ENCODE measurements around the gene FAM135A. TPM values are rescaled to one million over a fixed set of nuclear protein-coding genes. Genes with fewer than 3 reads are reported as not detected.

FAM135A gene
- total and polyA plus RNA-seq, 2 of the 13 experiments (the other 11 are each of a cell fraction or from before 2014, with no cell fraction given): 26.9 to 31.5 TPM

GRCh38 chr6:70566751-70567382 is 153.6 kb downstream of the FAM135A start, which contains the start of gene SDHAF4 (continued):
- peak; percentile 53 for TF ChIP-seq NKX3-1 (CRISPR knock-in tag; IDR thresholded peaks at IDR 0.05)
- no peak for TF ChIP-seq PRPF4 (IDR thresholded peaks at IDR 0.05; ENCODE audit: low read depth, low read length, poor library complexity, severe bottlenecking)
- TF ChIP-seq HNF1A (IDR thresholded peaks at IDR 0.05; ENCODE audit: low read depth): no peak
- TF ChIP-seq HNF1A (CRISPR knock-in tag; IDR thresholded peaks at IDR 0.05; ENCODE audit: borderline replicate concordance): peak; percentile 49; the same call in 1 of the 2 replicates
- TF ChIP-seq ZBTB7B (CRISPR knock-in tag; IDR thresholded peaks at IDR 0.05): peak; percentile 83
- no peak for TF ChIP-seq BCLAF1 (IDR thresholded peaks at IDR 0.05)
- TF ChIP-seq REST (IDR thresholded peaks at IDR 0.05; ENCODE audit: borderline replicate concordance in 1 of 2, low read depth in 1 of 2, low read length in 2 of 2): 0 out of 4 replicates have a peak, but pooled peaks of 1 of the 2 experiments have one; percentile 9
- TF ChIP-seq MTERF4 (CRISPR knock-in tag; IDR thresholded peaks at IDR 0.05): peak; percentile 90
- TF ChIP-seq HDAC2 (CRISPR knock-in tag; IDR thresholded peaks at IDR 0.05): peak; percentile 24; the same call in 1 of the 2 replicates
- TF ChIP-seq CBX1 (IDR thresholded peaks at IDR 0.05; ENCODE audit: low read depth): peak; percentile 12
- no peak for TF ChIP-seq KDM6A (CRISPR knock-in tag; IDR thresholded peaks at IDR 0.05; ENCODE audit: low read depth)
- TF ChIP-seq ZNF232 (CRISPR knock-in tag; IDR thresholded peaks at IDR 0.05; ENCODE audit: borderline replicate concordance): peak; percentile 79
- TF ChIP-seq E2F2 (CRISPR knock-in tag; IDR thresholded peaks at IDR 0.05; ENCODE audit: borderline replicate concordance): no peak
- TF ChIP-seq ZNF558 (CRISPR knock-in tag; IDR thresholded peaks at IDR 0.05; ENCODE audit: borderline replicate concordance): no peak
- no peak for TF ChIP-seq NPAS2 (CRISPR knock-in tag; IDR thresholded peaks at IDR 0.05; ENCODE audit: borderline replicate concordance)
- no peak for TF ChIP-seq PHF21A (CRISPR knock-in tag; IDR thresholded peaks at IDR 0.05)
